DMS153 treated with DMSO at 0.1 percent for 48 hours (cell line): ENCODE data around the gene TDRD7.

Source experiments
- DNase-seq: peaks from one replicate; lab custom pipeline; 2025; ENCODE audit not compliant: unreplicated experiment; lab: John Stamatoyannopoulos, UW

TDRD7 gene

DNA sequence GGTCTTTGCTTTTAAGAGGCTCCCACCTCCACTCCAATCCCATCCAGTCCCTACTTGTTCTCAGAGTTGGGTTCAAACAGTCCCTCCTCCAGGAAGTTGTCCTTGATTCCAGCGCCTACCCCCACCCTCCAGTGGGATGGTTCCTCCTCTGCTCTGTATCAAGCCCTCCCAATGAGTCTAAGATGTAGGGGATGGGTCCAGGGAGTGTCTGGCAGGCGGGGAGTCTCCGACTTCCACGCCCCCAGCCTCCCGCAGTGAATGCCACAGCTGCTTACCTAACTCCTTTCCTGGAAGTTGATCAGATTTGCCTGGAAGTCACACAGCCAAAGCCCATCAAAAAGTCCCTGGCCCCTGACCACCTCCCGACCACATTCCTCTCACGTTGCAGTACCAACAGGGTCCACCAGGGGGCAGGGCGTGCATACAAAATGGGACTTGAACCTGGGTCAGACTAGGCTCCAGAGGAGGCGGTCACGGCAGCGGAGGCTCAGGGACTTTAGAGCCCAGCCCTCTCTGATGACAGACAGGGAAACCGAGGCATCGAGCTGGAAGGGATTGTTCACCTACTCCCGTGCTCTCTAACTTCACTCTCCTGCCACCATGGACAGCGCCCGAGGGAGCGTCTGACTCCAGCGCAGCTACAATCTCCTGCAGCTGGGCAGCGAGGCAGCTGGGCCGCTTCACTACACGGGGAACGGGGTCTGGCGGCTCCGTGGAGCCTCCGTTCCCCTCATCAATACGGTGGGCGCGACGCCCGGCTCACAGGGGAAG lies 25.0 kb upstream of the TDRD7 start:
- DNase-seq, result peak; percentile 74

DNA sequence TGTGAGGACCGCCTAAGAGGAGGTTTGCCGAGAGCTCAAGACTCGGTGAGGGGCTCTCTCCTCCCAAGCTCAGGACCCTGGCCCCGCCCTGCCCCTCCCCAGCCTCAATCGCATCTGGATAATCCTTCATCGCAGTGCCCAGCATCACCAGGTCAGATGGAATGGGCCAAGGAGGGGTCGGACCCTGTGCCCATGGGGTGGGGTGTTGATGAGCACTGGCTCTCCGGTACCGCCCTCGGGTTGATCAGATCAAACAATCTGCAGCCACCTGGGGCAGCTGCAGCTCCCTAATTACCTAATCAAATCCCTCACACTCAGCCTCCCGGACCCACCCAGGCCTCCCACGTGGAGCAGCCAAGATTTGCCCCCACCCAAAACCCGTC lies 24.4 kb upstream of the TDRD7 start:
- no peak for DNase-seq

DNA sequence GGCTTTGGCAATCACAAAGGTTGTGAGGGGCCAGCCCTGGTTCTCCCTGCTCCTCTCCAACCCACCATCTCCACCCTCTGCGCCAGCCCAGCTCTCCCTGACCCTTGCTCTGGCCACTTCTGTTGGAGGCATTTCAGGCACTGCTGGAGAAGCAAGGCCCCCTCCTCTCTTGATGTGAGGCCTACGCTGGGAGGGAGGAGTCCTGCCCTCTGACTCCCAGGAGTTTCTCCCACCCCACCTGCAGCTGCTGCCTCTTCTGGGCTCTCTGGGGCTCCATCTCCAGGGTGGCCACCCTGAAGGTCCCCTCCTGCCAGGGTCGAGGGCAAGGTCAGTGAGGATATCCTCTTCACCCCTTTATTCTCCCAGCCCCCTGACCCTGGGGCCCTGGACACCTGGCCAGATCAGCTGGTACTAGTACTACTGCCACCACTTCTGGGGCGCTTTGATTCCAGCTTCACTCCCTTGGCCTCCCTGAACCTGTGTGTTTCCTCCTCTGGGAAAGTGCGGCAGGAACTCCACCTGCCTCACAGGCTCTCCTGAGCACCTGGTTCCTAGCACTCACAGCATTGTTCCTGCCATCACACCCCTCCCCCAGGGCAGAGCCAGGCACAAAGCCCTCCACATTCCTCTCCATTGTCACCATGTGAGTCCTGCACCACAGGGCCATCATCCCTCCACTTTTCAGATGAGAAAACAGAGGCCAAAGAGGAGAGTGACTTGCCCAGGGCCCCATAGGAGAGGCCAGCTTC lies 23.8 kb upstream of the TDRD7 start:
- no peak for DNase-seq

DNA sequence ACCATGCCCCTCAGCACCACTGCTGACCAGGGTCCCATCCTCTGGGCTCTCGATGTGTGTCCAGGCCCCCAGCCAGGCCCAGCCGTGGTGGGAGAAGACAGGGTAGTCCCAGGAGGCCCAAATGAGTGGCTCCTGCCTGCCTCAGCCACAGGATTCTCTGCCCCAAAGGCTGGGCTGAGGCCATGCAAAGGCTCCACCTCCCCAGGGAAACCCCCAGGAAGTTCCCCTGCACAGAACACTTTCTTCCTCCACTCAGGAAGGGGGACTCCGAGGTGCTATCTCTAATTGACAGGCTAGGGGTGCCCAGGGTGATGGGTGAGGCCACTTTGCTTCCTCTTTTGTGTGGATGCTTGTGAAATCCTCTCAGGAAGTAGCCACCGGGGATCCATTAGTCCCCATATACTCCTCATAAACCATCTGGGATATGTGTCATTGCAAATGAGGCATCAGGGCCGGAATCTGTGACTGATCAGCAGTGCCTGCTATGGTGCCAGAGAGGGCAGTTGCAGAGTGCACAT lies 23.1 kb upstream of the TDRD7 start:
- DNase-seq, result no peak

DNA sequence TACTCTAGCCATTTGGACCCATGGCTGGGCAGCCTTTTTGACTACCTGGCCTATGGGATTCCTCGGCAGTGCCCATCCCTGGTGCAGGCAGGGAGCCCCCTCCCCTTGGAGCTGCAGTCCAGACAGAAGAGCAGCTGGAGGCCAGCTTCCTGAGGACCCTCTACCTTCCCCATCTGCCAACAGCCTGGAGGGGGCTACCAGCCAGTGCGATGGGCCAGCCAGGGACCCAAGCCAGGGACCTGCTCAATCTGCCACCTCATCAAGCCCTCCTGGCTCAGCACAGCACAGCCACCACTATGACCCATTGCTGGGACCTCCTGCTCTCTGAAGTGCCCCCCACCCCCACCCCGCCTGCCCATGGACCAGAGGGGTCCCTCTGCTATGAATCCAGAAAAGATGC lies 22.6 kb upstream of the TDRD7 start:
- no peak for DNase-seq

DNA sequence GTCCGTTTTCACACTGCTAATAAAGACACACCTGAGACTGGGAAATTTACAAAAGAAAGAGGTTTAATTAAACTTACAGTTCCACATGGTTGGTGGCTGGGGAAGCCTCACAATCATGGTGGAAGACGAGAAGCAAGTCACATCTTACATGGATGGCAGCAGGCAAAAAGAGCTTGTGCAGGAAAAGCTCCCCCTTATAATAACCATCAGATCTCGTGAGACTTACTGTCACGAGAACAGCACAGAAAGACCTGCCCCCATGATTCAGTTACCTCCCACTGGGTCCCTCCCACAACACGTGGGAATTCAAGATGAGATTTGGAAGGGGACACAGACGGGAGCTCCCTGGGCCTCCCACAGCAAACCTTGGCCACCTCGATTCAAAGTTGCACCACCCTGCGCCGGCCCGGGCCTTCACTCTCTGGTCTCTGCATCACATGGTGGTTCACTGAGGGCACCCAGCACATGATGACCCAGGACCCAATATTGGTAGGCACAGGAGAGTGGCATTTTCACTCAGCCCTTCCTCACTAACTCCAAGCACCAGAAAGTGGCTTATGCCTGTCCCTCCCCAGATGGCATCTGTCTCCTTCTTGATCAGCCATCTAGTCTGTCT lies 21.0 kb upstream of the TDRD7 start:
- DNase-seq, result no peak

DNA sequence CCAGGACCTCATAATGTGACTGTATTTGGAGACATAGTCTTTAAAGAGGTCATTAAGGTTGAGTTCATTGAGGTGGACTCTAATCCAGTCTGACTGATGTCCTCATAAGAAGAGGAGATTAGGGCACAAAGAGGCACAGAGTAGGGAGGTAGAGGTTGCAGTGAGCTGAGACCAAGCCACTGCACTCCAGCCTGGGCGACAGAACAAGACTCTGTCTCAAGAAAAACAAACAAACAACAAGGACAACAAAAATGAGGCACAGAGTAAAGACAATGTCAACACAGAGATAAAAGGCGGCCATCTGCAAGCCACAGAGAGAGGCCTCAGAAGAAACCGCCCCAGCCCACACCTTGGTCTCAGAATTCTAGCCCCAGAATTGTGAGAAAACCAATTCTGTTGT lies 17.0 kb upstream of the TDRD7 start:
- no peak for DNase-seq

DNA sequence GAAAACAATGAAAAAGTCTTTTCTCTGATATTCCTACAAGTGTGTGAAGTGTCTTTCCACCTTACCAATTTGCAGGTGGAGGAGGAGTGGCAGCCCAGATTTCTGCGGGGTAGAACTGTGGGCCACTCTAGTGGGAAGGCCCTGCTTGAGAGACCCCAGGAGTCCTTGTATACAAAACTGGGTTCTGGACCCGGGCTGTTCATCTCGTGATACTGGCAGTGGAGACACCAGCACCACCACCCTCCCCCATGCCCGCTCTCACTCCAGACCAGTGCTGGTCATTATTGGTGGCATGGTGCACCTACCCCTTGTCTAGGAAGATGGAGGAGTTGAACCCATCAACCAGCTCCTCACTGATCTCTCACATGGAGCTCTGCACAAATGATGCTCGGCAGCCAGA lies 16.2 kb upstream of the TDRD7 start:
- no peak for DNase-seq

DNA sequence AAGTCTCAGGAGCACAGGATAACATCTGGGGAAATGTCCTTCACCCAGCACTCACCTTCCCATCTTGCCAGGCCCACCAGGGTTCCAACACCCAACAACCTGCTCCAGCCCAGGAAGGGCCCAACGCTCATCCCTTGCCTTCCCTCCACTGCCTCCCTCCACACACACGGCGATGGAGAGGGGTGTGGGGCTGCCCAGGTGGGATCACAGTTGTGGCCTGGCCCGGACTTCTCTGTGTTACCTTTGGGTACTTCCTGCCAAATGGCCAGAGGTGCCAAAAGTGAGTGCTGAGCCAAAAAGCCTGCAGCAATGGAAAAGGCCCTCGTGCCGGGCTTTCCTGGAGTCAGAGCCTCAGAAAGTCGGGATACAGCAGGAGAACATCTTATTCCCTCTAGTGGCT lies 15.6 kb upstream of the TDRD7 start:
- no peak for DNase-seq

DNA sequence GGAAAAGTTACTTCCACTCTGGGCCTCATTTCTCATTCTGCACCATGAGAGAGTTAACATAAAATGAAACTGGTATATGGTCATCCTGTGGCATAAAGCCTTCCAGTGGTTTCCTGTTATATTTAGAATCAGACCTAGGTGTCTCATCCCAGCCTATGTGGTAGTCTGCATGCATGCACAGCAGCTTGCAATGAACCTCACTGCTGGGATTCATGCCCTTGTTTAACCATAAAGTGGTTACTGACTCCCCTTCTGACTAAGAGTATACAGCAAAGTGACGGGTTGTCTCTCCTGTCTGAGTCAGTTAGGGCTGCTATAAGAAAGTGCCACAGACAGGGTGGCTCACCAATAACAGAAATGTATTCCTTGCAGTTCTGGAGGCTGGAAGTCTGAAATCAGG lies 14.7 kb upstream of the TDRD7 start:
- DNase-seq, result no peak

DNA sequence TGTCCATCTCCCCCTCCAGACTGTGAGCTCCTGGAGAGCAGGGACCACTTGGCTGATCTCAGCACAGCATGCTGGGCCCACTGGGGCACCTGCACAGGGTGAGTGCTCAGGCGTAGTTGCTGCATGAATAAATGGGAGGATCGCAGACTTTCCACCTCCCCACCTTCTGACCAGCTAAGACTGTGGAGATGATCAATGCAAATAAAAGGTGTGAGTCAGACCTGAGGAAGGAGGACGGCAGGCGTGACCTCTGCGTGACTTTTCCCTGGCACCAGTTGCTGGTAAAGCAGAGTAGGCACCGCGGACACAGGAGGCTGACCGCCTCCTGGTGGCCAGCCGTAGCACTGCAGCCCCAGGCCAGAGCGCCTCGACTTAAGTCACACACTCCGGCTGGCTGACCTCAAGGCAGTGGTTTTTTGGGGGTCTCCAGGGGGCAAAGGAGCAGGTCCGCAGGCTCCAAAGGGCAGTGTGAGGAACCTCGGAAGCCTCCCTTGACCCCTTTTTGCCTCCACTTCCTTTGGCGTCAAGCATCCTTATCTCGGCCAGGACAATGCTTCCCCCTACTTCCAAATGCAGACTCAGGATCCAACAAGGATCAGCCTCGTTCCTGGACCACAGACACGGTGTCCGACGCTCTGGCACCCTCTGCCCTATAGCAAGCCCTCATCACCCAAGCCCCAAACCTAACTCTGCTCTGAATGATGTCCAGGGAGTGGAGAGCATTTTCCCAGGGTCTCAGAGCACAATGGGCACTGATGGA lies 12.7 kb upstream of the TDRD7 start:
- DNase-seq, result peak; percentile 31

DNA sequence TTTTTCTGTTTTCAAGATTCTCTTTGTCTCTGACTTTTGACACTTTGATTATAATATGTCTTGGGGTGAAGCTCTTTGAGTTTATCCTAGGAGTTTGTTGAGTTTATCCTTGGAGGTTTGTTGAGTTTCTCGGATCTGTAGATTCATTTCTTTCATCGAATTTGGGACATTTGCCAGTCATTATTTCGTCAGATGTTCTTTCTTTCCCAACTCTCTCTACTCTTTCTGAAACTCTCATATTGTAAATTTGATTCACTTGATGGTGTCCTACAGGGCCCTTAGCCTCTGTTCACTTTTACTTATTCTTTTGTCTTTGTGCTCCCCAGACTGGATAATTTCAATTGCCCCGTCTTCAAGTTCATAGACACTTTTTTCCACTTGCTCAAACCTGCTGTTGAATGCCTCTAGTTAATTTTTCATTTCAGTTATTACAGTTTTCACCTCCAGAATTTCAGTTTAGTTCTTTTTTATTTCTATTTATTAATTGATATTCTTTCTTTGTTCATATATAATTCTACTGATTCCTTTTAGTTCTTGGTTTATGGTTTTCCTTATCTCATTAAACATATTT lies 8.1 kb upstream of the TDRD7 start:
- DNase-seq, result no peak

DNA sequence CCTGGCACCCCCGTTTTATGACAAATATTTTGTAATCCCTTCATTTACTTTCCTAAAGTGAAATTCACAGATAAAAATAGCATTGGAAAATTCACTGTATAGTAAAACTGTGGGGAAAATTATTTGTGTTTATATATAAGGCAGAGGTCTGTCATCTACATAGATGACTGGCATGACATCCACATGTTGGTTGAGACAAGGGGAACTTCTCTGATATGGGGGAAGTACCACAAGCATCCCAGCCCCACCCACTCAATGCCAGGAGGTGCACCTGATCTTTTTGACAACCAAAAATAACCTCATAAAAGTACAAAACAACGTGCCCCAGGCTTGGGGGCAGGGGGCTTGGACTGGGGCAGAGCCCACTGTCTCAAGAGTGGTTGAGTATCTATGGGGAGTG lies 6.3 kb upstream of the TDRD7 start:
- no peak for DNase-seq

DNA sequence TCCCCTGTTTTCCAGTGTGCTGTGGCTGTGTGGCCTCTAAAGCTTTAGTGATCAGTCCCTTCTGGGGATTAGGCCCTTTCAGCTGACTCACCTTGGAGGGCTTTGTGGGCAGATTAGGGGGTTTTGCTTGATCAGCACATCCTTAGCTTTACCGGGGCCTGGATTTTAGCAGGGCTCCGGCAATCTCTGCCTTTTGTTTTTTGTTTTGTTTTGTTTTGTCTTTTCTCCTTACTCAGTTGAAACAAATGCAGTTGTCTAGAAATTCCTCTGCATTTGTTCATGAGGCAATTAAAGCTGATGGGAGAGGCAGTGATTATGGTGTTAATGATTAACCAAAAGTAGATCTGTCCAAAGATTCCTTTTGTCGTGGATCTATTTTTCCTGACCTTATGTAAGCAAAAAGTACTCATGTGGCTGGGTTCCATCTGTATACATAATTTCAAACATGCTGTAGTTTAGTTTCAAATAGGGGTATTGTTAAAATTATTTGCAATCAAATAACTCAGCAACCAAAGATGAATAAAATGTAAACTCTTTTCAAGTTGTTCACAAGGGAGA lies 5.2 kb upstream of the TDRD7 start:
- DNase-seq, result no peak

DNA sequence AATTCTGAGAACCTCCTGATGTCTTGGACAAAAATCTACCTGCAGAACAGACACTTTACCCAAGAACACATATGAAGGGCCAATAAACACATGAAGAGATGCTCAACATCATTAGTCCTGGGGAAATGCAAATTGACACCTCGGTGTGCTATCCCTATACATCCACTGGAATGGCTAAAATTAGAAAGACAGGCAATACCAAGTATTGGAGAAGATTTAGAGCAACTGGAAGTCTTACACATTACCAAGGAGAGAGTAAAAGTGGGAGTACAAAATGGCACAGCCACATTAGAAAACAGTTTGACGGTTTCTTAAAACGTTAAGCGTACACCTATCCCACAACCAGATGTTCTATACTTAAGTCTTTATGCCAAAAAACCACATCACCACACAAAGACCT lies 3.3 kb upstream of the TDRD7 start:
- DNase-seq, result no peak

DNA sequence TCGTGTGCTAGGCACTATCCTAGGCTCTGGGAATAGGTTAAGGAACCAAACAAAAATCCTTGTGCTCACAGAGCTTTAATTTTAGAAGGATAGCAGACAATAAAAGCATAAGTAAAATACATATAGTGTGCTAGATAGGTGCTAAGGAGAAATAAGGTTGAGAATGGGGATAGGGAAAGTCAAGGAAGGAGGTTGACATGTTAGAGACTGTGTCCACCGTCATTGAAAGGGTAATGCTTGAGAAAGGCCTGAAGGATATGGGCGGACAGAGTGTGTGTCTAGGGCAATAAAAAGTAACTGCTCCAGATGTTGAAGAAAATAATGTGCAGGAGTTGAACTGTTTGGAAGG lies 482 bp upstream of the TDRD7 start:
- DNase-seq, result no peak

DNA sequence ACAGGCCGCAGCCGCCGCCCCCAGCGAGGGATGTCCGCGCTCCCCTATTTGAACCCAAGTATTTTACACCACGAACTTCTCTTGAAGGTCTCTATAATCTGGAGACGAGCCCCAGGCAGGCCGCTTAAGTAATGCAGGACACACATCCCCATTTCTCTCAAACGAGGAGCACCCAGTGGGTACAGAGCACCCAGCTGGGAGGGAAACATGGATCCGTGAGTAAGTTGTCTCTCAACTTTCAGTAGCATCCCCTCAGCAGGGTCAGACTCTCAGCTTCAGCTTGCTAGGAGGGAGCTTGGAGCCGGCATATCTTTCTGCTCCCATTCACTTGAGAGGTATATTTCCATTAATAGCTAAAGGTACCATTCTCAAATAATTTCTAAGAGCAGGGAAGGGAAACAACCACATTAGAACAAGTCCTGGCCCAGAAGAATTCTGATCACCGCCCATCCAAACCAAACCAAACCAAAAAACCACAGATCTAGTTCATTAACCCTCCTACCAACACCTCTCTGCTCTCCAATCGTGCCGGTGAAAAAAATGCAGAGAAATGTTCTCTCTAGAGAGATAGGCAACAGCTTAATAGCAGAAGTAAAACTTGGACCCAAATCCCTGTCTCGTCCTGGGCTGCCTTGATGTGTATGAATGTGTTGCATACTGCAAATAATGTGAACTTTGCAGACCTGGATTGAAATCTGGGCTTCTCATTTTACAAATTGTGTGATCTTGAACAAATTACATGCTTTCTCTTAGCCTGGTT lies 910 bp downstream of the TDRD7 start:
- DNase-seq, result no peak

DNA sequence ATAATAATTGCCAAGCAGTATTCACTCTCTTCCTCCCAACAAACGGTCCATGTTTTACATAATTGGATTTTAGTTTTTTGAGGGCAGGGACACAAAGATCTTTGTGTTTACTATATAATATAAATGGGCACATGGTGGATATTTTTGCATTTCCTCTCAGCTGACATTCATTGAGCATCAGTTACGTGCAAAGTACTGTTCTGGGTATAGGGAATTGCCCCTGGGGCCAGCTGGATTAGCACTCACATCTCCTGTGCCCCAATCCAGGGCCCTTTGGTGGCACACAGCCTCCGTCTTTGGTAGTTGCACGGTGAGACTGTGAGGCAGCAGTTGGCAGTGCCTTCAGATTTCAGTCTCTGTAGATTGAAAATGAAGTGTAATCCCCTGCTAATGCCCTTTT lies 1.6 kb downstream of the TDRD7 start:
- DNase-seq, result no peak

DNA sequence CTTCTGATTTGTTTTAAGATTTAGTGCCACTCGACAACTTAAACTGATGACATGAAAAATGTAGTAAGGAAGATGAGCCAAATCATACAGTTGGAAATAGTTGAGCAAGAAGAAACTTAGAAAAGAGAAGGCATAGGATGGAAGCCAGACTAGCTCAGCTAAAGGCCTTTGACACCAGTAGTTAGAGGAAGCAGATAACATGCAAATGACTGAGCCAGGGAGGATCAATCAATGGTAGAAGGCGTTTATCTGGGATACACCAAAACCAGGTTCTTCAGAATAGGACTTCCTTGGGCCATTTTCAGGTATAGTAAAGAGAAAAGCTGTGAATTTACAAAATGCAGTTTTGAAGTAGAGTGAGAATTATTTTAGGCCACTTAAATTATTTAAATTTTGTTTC lies 3.2 kb downstream of the TDRD7 start:
- DNase-seq, result no peak

DNA sequence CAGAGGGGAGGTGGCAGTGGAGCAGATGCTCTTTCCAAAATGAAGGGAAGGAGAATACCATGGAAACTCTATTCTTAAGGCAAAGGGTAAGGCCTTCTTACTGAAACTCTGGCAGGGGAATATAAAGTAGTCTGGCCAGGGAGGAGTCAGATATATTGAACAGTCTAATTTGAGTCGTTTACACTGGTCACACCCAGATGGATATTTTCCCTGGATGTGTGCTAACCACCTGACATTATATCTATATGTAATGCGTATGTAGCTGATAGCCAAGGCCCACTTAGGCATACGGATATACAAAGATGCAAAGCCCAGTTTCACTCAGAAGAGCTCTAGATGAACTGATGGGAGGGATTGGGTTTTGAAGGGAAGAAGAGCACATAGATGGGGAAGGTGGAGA lies 7.0 kb downstream of the TDRD7 start:
- DNase-seq, result no peak
